GM19438 (cell line): ENCODE data around the gene CUX1.
"Not testable (repeated sequence)": the region's sequence is repeated elsewhere in the genome, so short reads cannot be mapped to it uniquely, and the experiment has no call there.

Experiments
- ATAC-seq: cut with Tn5 transposase; IDR thresholded peaks from one replicate; pipeline ENCODE4 v1.9.1; 2021; ENCODE audit warnings: low read depth; ENCODE audit not compliant: unreplicated experiment

CUX1 gene

GRCh38 chr7:101912716-101913110 is 95.3 kb downstream of the CUX1 start:
- no peak for ATAC-seq

GRCh38 chr7:101913247-101913721 is 95.9 kb downstream of the CUX1 start:
- ATAC-seq = no peak

GRCh38 chr7:101913851-101914250 is 96.4 kb downstream of the CUX1 start:
- ATAC-seq = no peak

GRCh38 chr7:101915000-101915399 is 97.6 kb downstream of the CUX1 start:
- ATAC-seq = no peak

- ATAC-seq = no peak
Measured at GRCh38 chr7:101916041-101916800, 98.8 kb downstream of the CUX1 start.

GRCh38 chr7:101916876-101917275 is 99.5 kb downstream of the CUX1 start:
- ATAC-seq = no peak

GRCh38 chr7:101917566-101917965 is 100.1 kb downstream of the CUX1 start:
- no peak for ATAC-seq

GRCh38 chr7:101918426-101918825 is 101.0 kb downstream of the CUX1 start:
- ATAC-seq = no peak

- no peak for ATAC-seq
Measured at GRCh38 chr7:101919363-101920115, 102.1 kb downstream of the CUX1 start.

GRCh38 chr7:101921061-101921460 is 103.6 kb downstream of the CUX1 start:
- ATAC-seq = no peak

- not testable (repeated sequence) for ATAC-seq
Measured at GRCh38 chr7:101921546-101922489, 104.4 kb downstream of the CUX1 start.

GRCh38 chr7:101922631-101923601 is 105.5 kb downstream of the CUX1 start:
- ATAC-seq = no peak

GRCh38 chr7:101923602-101923985 is 106.2 kb downstream of the CUX1 start:
- ATAC-seq = no peak

- ATAC-seq = no peak
Measured at GRCh38 chr7:101924171-101924570, 106.7 kb downstream of the CUX1 start.

GRCh38 chr7:101926265-101926664 is 108.8 kb downstream of the CUX1 start:
- no peak for ATAC-seq

- ATAC-seq = no peak
Measured at GRCh38 chr7:101927389-101927788, 110.0 kb downstream of the CUX1 start.

GRCh38 chr7:101927802-101928201 is 110.4 kb downstream of the CUX1 start:
- no peak for ATAC-seq

- no peak for ATAC-seq
Measured at GRCh38 chr7:101929256-101929655, 111.8 kb downstream of the CUX1 start.

GRCh38 chr7:101929911-101930310 is 112.5 kb downstream of the CUX1 start:
- ATAC-seq = not testable (repeated sequence)

- no peak for ATAC-seq
Measured at GRCh38 chr7:101932083-101932482, 114.7 kb downstream of the CUX1 start.
